Endodermal cell (in vitro differentiated cells): ENCODE data around the gene TRPM5. TPM values are rescaled to one million over a fixed set of nuclear protein-coding genes. Genes with fewer than 3 reads are reported as not detected.

Experiments
- DNase-seq: peaks from one replicate; pipeline ENCODE4 v3.0.0-alpha.2; 2017
- H3K27ac ChIP-seq: 2 replicates; pipeline ENCODE4 v1.5.1; 2013; ENCODE audit warnings: mild to moderate bottlenecking, low read depth, low read length, moderate library complexity
- H3K27me3 ChIP-seq: 2 replicates; pipeline ENCODE4 v1.6.1; 2013; ENCODE audit warnings: mild to moderate bottlenecking, low read length, moderate library complexity; ENCODE audit not compliant: insufficient read depth, control insufficient read depth, poor library complexity, severe bottlenecking
- H3K36me3 ChIP-seq: 2 replicates; pipeline ENCODE4 v1.7.0; 2013; ENCODE audit warnings: mild to moderate bottlenecking, low read length, moderate library complexity; ENCODE audit not compliant: control insufficient read depth, insufficient read depth
- H3K4me1 ChIP-seq: one replicate; pipeline ENCODE4 v1.7.0; 2013; ENCODE audit warnings: low read length; ENCODE audit not compliant: control insufficient read depth, insufficient read depth
- H3K4me3 ChIP-seq: 2 replicates; pipeline ENCODE4 v1.5.1; 2013; ENCODE audit warnings: mild to moderate bottlenecking, low read length, moderate library complexity
- H3K9ac ChIP-seq: 2 replicates; pipeline ENCODE4 v1.6.1; 2013; ENCODE audit warnings: mild to moderate bottlenecking, low read length, moderate library complexity; ENCODE audit not compliant: poor library complexity, severe bottlenecking; ENCODE audit errors: extremely low read depth
- H3K9me3 ChIP-seq: 2 replicates; pipeline ENCODE4 v1.6.1; 2013; ENCODE audit warnings: mild to moderate bottlenecking, low read length, moderate library complexity; ENCODE audit not compliant: control insufficient read depth
- H3K27ac Mint-ChIP-seq: 2 replicates; pipeline ENCODE4 v1.8.0; 2020; ENCODE audit warnings: mixed read lengths
- H3K27me3 Mint-ChIP-seq: 2 replicates; pipeline ENCODE4 v1.8.0; 2021; ENCODE audit warnings: mild to moderate bottlenecking, mixed read lengths; ENCODE audit not compliant: insufficient read depth
- H3K36me3 Mint-ChIP-seq: 2 replicates; pipeline ENCODE4 v1.8.0; 2020; ENCODE audit warnings: low read depth, mixed read lengths
- H3K4me1 Mint-ChIP-seq: 2 replicates; pipeline ENCODE4 v1.8.0; 2020; ENCODE audit warnings: mixed read lengths
- H3K4me3 Mint-ChIP-seq: 2 replicates; pipeline ENCODE4 v1.8.0; 2020; ENCODE audit warnings: mild to moderate bottlenecking, moderate library complexity, mixed read lengths
- H3K9me3 Mint-ChIP-seq: 2 replicates; pipeline ENCODE4 v1.8.0; 2020; ENCODE audit warnings: mild to moderate bottlenecking, mixed read lengths
- CTCF ChIP-seq: fragments of 200-600 bp; sonication (generic); conservative IDR thresholded peaks from 2 replicates; pipeline ENCODE4 v1.5.0; 2021; ENCODE audit warnings: antibody characterized with exemption, mild to moderate bottlenecking
- WGBS, 2 experiments: methylation state at CpG; one replicate each; pipeline versions ENCODE4 v1.1.5 to v1.1.7; 2013; ENCODE audit warnings: missing lambda C conversion rate in 2 of 2, mixed read lengths in 1 of 2; ENCODE audit not compliant: insufficient coverage in 1 of 2, insufficient read length in 1 of 2; 5-methylcytosine and 5-hydroxymethylcytosine counted together
- total RNA-seq, 2 donors: library from RNA; stranded (reverse); fragmentation: NEBNext Ultra II Directional in 1 of 2; extraction: Animal tissue kit (Norgen Biotek cat#: 25700) in 1 of 2; gene quantifications; 2 replicates in 1 of 2; 3 replicates in 1 of 2; pipeline ENCODE4 v1.2.1, GENCODE V29; 2021

TRPM5 gene
- total RNA-seq, 2 donors from 2014 or later = 0.11 TPM

- WGBS, 2 experiments = 94 to 95% methylated on average over 19 to 30 of the region's 30 CpGs
- Mint-ChIP-seq H3K27ac (no peak overlapping the region), H3K4me3 (no peak overlapping the region), H3K36me3 (no peaks in the 10 kb centered on the region), H3K27me3 (peaks cover 3% of the 10 kb centered on the region), H3K9me3 (no peaks in the 10 kb centered on the region), H3K4me1 (no peaks in the 10 kb centered on the region)
- DNase-seq = no peak
- Histone ChIP-seq H3K36me3 (no peaks in the 10 kb centered on the region), H3K27ac (no peak overlapping the region), H3K4me1 (no peaks in the 10 kb centered on the region), H3K27me3 (no peaks in the 10 kb centered on the region), H3K4me3 (no peak overlapping the region), H3K9ac (no peak overlapping the region), H3K9me3 (no peaks in the 10 kb centered on the region)
- TF ChIP-seq CTCF = no peak
Observed at GRCh38 chr11:2411446-2412305, 32.6 kb downstream of the TRPM5 start.

- no peak overlapping the region for H3K4me3 ChIP-seq
- 90% methylated on average over 9 of the region's 9 CpGs; no CpG with 5 or more reads in 1 of the 2 experiments for WGBS, 2 experiments
- Mint-ChIP-seq H3K4me1 (no peaks in the 10 kb centered on the region), H3K36me3 (no peaks in the 10 kb centered on the region), H3K27ac (no peak overlapping the region), H3K27me3 (peaks cover 1% of the 10 kb centered on the region), H3K4me3 (no peak overlapping the region), H3K9me3 (no peaks in the 10 kb centered on the region)
- no peaks in the 10 kb centered on the region for H3K9me3 ChIP-seq
- H3K27ac ChIP-seq = no peak overlapping the region
- no peak overlapping the region for H3K9ac ChIP-seq
- no peaks in the 10 kb centered on the region for H3K36me3 ChIP-seq
- DNase-seq = no peak
- no peak for TF ChIP-seq CTCF
- no peaks in the 10 kb centered on the region for H3K27me3 ChIP-seq
- H3K4me1 ChIP-seq = no peaks in the 10 kb centered on the region
Observed at GRCh38 chr11:2410616-2411015, 33.7 kb downstream of the TRPM5 start.

- Mint-ChIP-seq H3K27me3 (no peaks in the 10 kb centered on the region), H3K36me3 (no peaks in the 10 kb centered on the region), H3K4me1 (no peaks in the 10 kb centered on the region), H3K9me3 (no peaks in the 10 kb centered on the region), H3K4me3 (no peak overlapping the region), H3K27ac (no peak overlapping the region)
- no peak overlapping the region for H3K9ac ChIP-seq
- no peaks in the 10 kb centered on the region for H3K27me3 ChIP-seq
- H3K27ac ChIP-seq = peak overlapping the region; percentile 63
- H3K36me3 ChIP-seq = no peaks in the 10 kb centered on the region
- DNase-seq = no peak
- WGBS, 2 experiments = 87 to 89% methylated on average over 34 to 42 of the region's 42 CpGs
- no peak for TF ChIP-seq CTCF
- no peaks in the 10 kb centered on the region for H3K4me1 ChIP-seq
- H3K4me3 ChIP-seq = no peak overlapping the region
- no peaks in the 10 kb centered on the region for H3K9me3 ChIP-seq
Observed at GRCh38 chr11:2409611-2410468, 34.5 kb downstream of the TRPM5 start.
